OCI-LY7 (cell line): ENCODE results near the gene FBXW11. TPM values are rescaled to one million over a fixed set of nuclear protein-coding genes. Genes with fewer than 3 reads are reported as not detected.

Experiments used
- BruUV-seq: library from RNA; stranded (reverse); fragments of 400-500 nt; replicated peaks from 2 replicates; lab custom pipeline; 2021; lab: Mats Ljungman, UMichigan
- CTCF ChIA-PET: fragments of 300-600 bp; sonication (Branson Sonifier 250); formaldehyde crosslinking; loops from one replicate; lab custom pipeline; 2022; ENCODE audit warnings: antibody characterized with exemption; ENCODE audit not compliant: unreplicated experiment; lab: Charles Lee
- POLR2A ChIA-PET: fragments of 300-600 bp; sonication (Branson Sonifier 250); formaldehyde crosslinking; loops from one replicate; lab custom pipeline; 2022; ENCODE audit warnings: antibody characterized with exemption; lab: Charles Lee
- DNase-seq: peaks from one replicate; pipeline ENCODE4 v3.0.0-alpha.2; 2015; ENCODE audit warnings: low spot score
- H2AFZ ChIP-seq: fragments of 200-600 bp; sonication (generic), shearing (Covaris generic); 2 replicates; pipeline ENCODE4 v1.6.1; 2014; ENCODE audit warnings: mild to moderate bottlenecking, antibody characterized with exemption, low read length, moderate library complexity
- H3K27ac ChIP-seq: fragments of 200-600 bp; sonication (generic); 2 replicates; pipeline ENCODE4 v1.5.1; 2014; ENCODE audit warnings: mixed run types, low read depth, mild to moderate bottlenecking, moderate library complexity, low read length, inconsistent platforms; ENCODE audit not compliant: poor library complexity, severe bottlenecking
- H3K36me3 ChIP-seq: fragments of 200-600 bp; sonication (generic); 2 replicates; pipeline ENCODE4 v1.6.1; 2014; ENCODE audit warnings: mild to moderate bottlenecking, antibody characterized with exemption, low read length, moderate library complexity, mixed read lengths; ENCODE audit not compliant: insufficient read depth
- H3K4me1 ChIP-seq: fragments of 200-600 bp; sonication (generic); 2 replicates; pipeline ENCODE4 v1.5.1; 2014; ENCODE audit warnings: mild to moderate bottlenecking, low read length; ENCODE audit not compliant: insufficient read depth, poor library complexity, severe bottlenecking
- H3K4me2 ChIP-seq: fragments of 200-600 bp; sonication (generic); 2 replicates; pipeline ENCODE4 v1.6.1; 2014; ENCODE audit warnings: mild to moderate bottlenecking, low read length
- H3K4me3 ChIP-seq: fragments of 200-600 bp; sonication (generic); 2 replicates; pipeline ENCODE4 v1.5.1; 2014; ENCODE audit warnings: mild to moderate bottlenecking, low read depth, low read length; ENCODE audit not compliant: poor library complexity, severe bottlenecking
- H3K79me2 ChIP-seq: fragments of 200-600 bp; sonication (generic); 2 replicates; pipeline ENCODE4 v1.6.1; 2016; ENCODE audit warnings: low read depth, mild to moderate bottlenecking, low read length, moderate library complexity, mixed read lengths; ENCODE audit not compliant: insufficient read depth
- H3K9me2 ChIP-seq: fragments of 200-600 bp; sonication (generic); 2 replicates; pipeline ENCODE4 v1.6.1; 2016; ENCODE audit warnings: mild to moderate bottlenecking, low read length, mixed read lengths; ENCODE audit not compliant: insufficient read depth
- H3K9me3 ChIP-seq: fragments of 200-600 bp; sonication (generic); 2 replicates; pipeline ENCODE4 v1.6.1; 2014; ENCODE audit warnings: mild to moderate bottlenecking, mixed run types, low read length, mixed read lengths
- H4K20me1 ChIP-seq: fragments of 200-600 bp; sonication (generic); 2 replicates; pipeline ENCODE4 v1.6.1; 2014; ENCODE audit warnings: mild to moderate bottlenecking, antibody characterized with exemption, low read length, moderate library complexity, mixed read lengths; ENCODE audit not compliant: insufficient read depth
- CTCF ChIP-seq: fragments of 200-600 bp; sonication (generic); conservative IDR thresholded peaks from 2 replicates; pipeline ENCODE4 v1.5.1; 2014; ENCODE audit warnings: mild to moderate bottlenecking, antibody characterized with exemption, low read length, moderate library complexity, mixed read lengths
- EZH2phosphoT487 ChIP-seq: fragments of 200-600 bp; sonication (generic); IDR thresholded peaks from 2 replicates; pipeline ENCODE4 v1.6.1; 2018; ENCODE audit warnings: low read depth, borderline replicate concordance, mild to moderate bottlenecking, mixed run types, antibody characterized with exemption, low read length, moderate library complexity, mixed read lengths
- intact Hi-C: fragments of 100-400 bp; cut with micrococcal nuclease; formaldehyde crosslinking; loops from one replicate; pipeline ENCODE4 v1.10.0; 2022; ENCODE audit not compliant: unreplicated experiment
- total RNA-seq, 2 experiments: library from RNA; depleted of rRNA in 1 of 2; stranded (reverse); fragments of >200 nt in 1 of 2; shearing (Covaris generic) in 1 of 2; gene quantifications; 2 replicates each; pipeline ENCODE4 v1.2.3, GENCODE V29; 2014 to 2022

Gene FBXW11
- total RNA-seq, 2 experiments from 2014 or later, result 33.0 to 51.5 TPM

- Histone ChIP-seq H4K20me1 (no peaks in the 10 kb centered on the region), H3K36me3 (peaks cover 24% of the 10 kb centered on the region; the same call in 1 of the 2 replicates), H3K79me2 (no peaks in the 10 kb centered on the region), H3K4me3 (no peak overlapping the region), H2AFZ (no peak overlapping the region), H3K4me2 (no peak overlapping the region), H3K27ac (no peak overlapping the region), H3K9me3 (no peaks in the 10 kb centered on the region), H3K9me2 (no peaks in the 10 kb centered on the region), H3K4me1 (no peaks in the 10 kb centered on the region)
- no TSS peak for BruUV-seq
- ChIA-PET POLR2A (interaction anchor here (1.0 to 1.1 kb wide), 2 partner anchors 8 to 309 kb away, joined by 3 read pairs; no protein-coding TSS in a partner anchor), CTCF (no interaction called here)
- TF ChIP-seq EZH2phosphoT487, result no peak
- no peak for TF ChIP-seq CTCF
- intact Hi-C loops, result no loop called here
- no peak for DNase-seq
These were observed 124.3 kb downstream of the FBXW11 start for GRCh38 chr5:171882118-171882517.

GRCh38 chr5:171874234-171874633 is 132.2 kb downstream of the FBXW11 start:
- no peak for TF ChIP-seq EZH2phosphoT487
- no peak for TF ChIP-seq CTCF
- intact Hi-C loops, result no loop called here
- Histone ChIP-seq H3K27ac (no peak overlapping the region), H3K9me3 (no peaks in the 10 kb centered on the region), H2AFZ (no peak overlapping the region), H3K4me1 (no peaks in the 10 kb centered on the region), H3K9me2 (no peaks in the 10 kb centered on the region), H3K4me2 (no peak overlapping the region), H3K36me3 (peaks cover 61% of the 10 kb centered on the region), H4K20me1 (no peaks in the 10 kb centered on the region), H3K4me3 (no peak overlapping the region), H3K79me2 (no peaks in the 10 kb centered on the region)
- ChIA-PET CTCF (no interaction called here), POLR2A (interaction anchor here (0.6 to 1.6 kb wide), 3 partner anchors 8 to 1208 kb away, joined by 3 to 5 read pairs (median 3); no protein-coding TSS in a partner anchor)
- DNase-seq, result no peak
- BruUV-seq, result TSS peak; percentile 23

- BruUV-seq, result no TSS peak
- TF ChIP-seq CTCF (no peak), EZH2phosphoT487 (no peak)
- POLR2A ChIA-PET, result no interaction called here
- Histone ChIP-seq H4K20me1 (no peaks in the 10 kb centered on the region), H3K9me3 (no peaks in the 10 kb centered on the region), H3K79me2 (no peaks in the 10 kb centered on the region), H3K9me2 (no peaks in the 10 kb centered on the region), H3K4me1 (no peaks in the 10 kb centered on the region), H3K4me2 (no peak overlapping the region), H3K36me3 (peaks cover 69% of the 10 kb centered on the region), H3K4me3 (no peak overlapping the region), H3K27ac (no peak overlapping the region), H2AFZ (no peak overlapping the region)
- no peak for DNase-seq
- CTCF ChIA-PET, result no interaction called here
- intact Hi-C loops, result no loop called here
These were observed 133.8 kb downstream of the FBXW11 start for GRCh38 chr5:171872666-171873065.
